ENCODE measurements around the gene SPATS2. TPM values are rescaled to one million over a fixed set of nuclear protein-coding genes. Genes with fewer than 3 reads are reported as not detected.

The SPATS2 gene
- total and polyA plus RNA-seq, 10 of the 15 experiments (the other 5 are each of a cell fraction or from before 2014, with no cell fraction given) = 9.0 to 54.2 (median 27.5) TPM

- TF ChIP-seq, protein P1, sequence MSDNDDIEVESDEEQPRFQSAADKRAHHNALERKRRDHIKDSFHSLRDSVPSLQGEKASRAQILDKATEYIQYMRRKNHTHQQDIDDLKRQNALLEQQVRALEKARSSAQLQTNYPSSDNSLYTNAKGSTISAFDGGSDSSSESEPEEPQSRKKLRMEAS (IDR thresholded peaks at IDR 0.05; ENCODE audit: low read depth, low read length) = no peak
- no peak for TF ChIP-seq RCOR1 (conservative IDR thresholded peaks at IDR 0.05; ENCODE audit: low read depth, low read length)
- no peak for TF ChIP-seq GATAD2B (conservative IDR thresholded peaks at IDR 0.05; ENCODE audit: low read depth)
- no peak for TF ChIP-seq STAT3 (IDR thresholded peaks at IDR 0.05; ENCODE audit: low read depth, low read length)
- TF ChIP-seq NRF1 (conservative IDR thresholded peaks at IDR 0.05; ENCODE audit: low read depth, low read length) = no peak
- TF ChIP-seq WRNIP1 (IDR thresholded peaks at IDR 0.05; ENCODE audit: borderline replicate concordance, low read depth, low read length) = no peak
- no peak for TF ChIP-seq ESRRA (IDR thresholded peaks at IDR 0.05; ENCODE audit: low read length)
- TF ChIP-seq NFIC (IDR thresholded peaks at IDR 0.05; ENCODE audit: low read depth, low read length) = no peak
- ChIA-PET RAD21 (ENCODE audit: unreplicated experiment) (interaction anchor here (0.9 to 3.0 kb wide), 5 partner anchors 11 to 195 kb away, joined by 3 to 25 read pairs (median 7); partner anchors contain the start of gene PRPF40B), POLR2A (no interaction called here), CTCF (interaction anchor here (0.5 to 6.5 kb wide), 16 partner anchors 8 to 288 kb away, joined by 3 to 67 read pairs (median 5); partner anchors contain the start of gene PRPF40B), SMC1A (ENCODE audit: uncharacterized antibody, unreplicated experiment) (interaction anchor here (0.7 to 2.8 kb wide), 5 partner anchors 29 to 194 kb away, joined by 3 to 18 read pairs (median 4); no protein-coding TSS in a partner anchor)
- intact Hi-C loops (cut with micrococcal nuclease; ENCODE audit: unreplicated experiment) = no loop called here
- WGBS (ENCODE audit: insufficient coverage, insufficient replicate concordance, low lambda C conversion rate, missing lambda C conversion rate) = 56% methylated on average over 8 of the region's 8 CpGs
- H3K4me3 ChIP-seq = no peak overlapping the region
- H3K4me2 ChIP-seq (ENCODE audit: control insufficient read depth, insufficient read depth) = no peak overlapping the region
- no TSS peak for BruUV-seq (replicated peaks)
- no peak for FAIRE-seq
- in situ Hi-C loops (cut with MboI) = no loop called here
- no peaks in the 10 kb centered on the region for H4K20me1 ChIP-seq (ENCODE audit: control insufficient read depth, insufficient read depth)
- peaks cover 3% of the 10 kb centered on the region in 2 experiments; a peak in 3 of 4 replicates for H3K36me3 ChIP-seq (ENCODE audit: control insufficient read depth in 2 of 2, insufficient read depth in 2 of 2, low read length in 1 of 2)
- no peak overlapping the region for H2AFZ ChIP-seq (ENCODE audit: control insufficient read depth, low read depth, low read length)
- H3K27ac ChIP-seq (ENCODE audit: control insufficient read depth, insufficient read depth) = no peak overlapping the region
- no peaks in the 10 kb centered on the region for H3K79me2 ChIP-seq (ENCODE audit: control insufficient read depth, insufficient read depth, low read length)
- no peak for ATAC-seq
- no peaks in the 10 kb centered on the region for H3K4me1 ChIP-seq (ENCODE audit: control insufficient read depth, insufficient read depth, low read length)
- H3K9me3 ChIP-seq (replicated peaks; ENCODE audit: control insufficient read depth, insufficient read depth, low read length) = no peaks in the 10 kb centered on the region
- no peak overlapping the region for H3K9ac ChIP-seq (ENCODE audit: control insufficient read depth, insufficient read depth, low read length)
- DNase-seq (ENCODE audit: low read depth, low spot score) = no peak
- H3K27me3 ChIP-seq (replicated peaks in 1 of 2; ENCODE audit: control insufficient read depth in 2 of 2, insufficient read depth in 2 of 2, low read length in 1 of 2) = peaks cover 0 to 8% of the 10 kb centered on the region in 2 experiments; a peak in 3 of 4 replicates
Observed at GRCh38 chr12:49552899-49553298, 185.6 kb downstream of the SPATS2 start.
